Hypothalamus (tissue), 51 donors: ENCODE data around the gene PSMC3.

Experiments used
- DNase-seq, 51 donors: peaks; one replicate each; lab custom pipeline; 2025; lab: John Stamatoyannopoulos, UW

The PSMC3 gene

DNA sequence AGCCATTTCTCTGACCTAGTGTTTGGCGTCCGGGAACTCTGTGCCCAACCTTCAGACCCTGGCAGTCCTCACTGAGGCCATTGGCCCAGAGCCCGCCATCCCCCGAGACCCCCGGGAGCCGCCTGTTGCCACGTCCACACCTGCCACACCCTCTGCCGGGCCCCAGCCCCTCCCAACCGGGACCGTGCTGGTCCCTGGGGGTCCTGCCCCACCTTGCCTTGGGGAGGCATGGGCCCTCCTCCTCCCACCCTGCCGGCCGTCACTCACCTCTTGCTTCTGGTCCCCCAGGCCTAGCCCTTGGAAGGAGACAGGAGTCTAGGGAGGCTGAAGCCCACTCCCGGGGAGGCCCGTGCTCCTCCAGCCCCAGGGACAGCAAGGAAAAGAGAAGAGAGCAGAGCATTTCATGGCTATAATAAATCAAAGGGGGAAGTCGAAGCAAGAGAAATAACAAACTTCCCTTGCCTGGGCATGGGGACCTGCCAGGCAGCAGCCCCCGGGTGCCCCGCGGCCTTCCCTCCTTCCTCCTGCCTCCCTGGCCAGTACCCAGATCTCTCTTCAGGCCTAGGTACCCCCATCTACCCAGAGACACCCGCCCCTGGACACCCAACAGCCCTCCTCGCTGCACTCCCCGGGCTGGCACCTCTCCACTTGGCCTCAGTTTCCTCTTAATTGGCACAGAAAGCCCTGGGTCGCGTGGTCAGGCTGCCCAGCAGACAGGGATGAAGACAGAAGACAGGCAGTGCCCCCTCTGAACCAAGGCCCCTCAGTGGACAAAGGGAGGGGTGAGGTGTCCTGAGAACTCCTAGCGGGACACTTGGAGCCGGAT, 30.8 kb downstream of the PSMC3 start:
- peak in 1 of 51 donors; percentile 34 for DNase-seq

DNA sequence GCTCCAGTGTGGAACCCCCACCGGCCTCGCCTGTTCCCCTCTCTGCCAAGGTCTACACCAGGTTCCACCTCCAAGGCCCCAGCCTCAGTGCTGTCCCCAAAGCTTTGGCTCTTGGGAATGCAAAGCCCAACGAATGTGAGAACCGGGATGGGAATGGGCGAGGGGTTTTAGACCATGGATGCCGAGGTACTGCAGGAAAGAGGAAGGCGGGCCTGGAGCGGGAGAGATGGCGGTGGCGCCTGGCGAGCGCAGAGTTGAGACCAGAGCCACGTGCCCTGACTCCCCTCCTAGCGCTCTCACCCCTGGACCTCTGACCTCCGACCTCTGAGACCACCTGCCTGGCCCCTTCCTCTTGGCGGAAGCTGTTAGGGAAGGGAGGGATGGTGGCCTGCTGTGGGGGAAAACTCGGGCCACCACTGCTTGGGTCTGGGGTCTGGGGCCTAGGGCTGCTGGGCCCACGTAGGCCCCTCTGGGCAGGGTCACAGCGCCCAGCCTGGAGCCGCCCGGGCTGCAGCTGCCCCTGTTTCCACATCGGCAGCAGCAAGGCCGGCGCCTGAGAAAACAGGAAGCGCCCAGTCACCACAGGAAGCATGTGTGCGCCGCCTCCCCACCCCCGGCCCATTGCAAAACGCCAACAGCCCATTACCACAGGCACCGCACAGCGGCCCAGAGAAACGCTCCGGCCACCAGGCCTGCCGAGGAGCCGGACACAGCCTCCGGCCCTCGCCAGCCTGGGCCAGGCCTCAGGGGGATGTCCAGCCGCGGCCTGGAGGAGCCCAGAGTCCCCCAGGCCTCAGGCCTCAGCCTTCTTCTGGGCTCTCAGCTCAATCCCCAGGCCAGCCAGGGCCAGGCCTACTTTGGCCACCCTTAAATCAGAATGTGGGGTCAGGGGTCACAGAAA, 31.7 kb downstream of the PSMC3 start:
- DNase-seq = peak in 6 of 51 donors; percentile 17 to 30 (median 22)

DNA sequence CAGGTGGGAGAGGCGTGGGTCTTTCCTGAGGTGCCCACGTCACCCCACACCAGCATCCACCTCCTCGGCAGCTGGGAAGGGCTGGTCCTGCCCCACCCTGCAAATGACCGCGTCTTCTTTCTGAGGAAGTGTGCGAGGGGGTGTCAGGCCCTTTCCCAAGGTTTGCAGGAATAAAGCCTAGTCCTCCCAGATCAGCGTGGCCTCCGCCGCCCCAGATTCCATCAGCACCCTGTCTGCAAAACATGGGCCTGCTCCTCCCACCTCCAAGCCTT, 32.3 kb downstream of the PSMC3 start:
- DNase-seq = no peak

DNA sequence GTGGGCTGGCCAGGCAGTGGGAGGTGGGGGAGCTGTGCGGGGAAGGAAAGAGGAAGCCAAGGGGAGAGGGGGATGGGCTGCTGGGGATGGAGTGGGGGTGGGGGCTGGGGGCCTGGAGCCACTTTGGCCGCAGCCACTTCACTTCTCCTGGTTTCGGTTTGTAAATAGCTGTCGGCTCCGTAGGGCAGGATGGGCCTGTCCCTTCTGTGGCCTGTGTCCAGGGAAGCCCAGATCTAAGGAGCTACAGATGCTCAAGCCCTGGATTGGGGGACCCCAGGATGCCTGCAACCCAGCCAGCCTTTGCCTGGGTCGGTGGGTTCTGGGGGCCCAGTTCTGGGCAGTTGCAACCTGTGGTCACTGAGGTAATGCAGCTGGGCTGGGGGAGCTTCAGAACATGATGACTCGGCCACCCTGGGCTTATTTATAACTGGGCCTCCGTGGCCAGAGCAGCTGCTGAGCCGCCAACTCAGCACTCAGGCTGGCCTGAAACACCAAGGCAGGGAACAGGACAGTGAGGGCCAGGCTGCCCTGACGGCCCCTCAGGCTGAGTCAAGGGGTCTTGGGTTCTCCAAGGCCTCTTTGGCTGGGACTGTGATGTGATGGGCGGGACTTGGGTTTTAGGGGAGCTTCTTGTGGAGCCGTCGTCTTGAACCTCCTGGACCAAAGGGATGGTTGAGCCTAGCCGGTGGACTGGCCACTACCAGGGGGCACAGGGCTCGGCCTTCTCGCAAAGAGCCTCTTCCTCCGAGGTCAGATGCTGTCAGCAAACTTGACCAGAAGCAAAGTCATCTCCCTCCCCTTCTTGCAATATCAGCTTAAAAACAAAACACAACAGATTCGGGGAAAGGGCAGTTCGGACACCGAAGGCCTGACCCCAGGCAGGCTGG, 32.8 kb downstream of the PSMC3 start:
- DNase-seq = peak in 3 of 51 donors; percentile 31 to 44 (median 34)

DNA sequence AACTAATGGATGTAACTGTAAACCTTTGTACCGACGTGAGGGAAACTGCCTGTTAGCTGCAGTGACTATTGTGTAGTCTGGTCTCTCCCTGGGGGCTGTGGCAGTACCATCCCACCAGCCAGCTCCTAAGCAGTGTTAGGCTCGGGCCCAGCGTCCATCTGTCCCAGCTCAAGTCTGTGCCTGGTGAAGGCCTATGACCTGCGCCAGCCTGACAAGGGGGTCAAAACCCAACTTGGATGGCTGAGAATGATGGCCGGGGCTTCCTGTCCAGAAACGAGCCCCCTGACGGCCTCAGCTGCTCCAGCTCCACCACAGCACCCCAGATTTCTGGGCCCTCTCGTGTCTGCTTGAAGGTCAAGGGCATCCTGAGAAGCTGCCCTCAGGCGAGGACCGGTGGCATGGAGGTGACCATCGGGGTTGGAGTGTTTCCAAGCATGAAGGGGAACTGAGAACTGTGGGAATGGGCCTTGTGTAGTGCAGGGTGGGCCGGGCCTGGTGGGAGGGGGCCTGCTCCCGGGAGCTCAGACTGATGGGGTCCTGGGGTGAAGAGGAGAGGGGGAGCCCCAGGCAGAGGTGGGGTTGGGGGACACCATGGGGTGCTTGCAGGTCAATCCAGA, 33.6 kb downstream of the PSMC3 start:
- no peak for DNase-seq

DNA sequence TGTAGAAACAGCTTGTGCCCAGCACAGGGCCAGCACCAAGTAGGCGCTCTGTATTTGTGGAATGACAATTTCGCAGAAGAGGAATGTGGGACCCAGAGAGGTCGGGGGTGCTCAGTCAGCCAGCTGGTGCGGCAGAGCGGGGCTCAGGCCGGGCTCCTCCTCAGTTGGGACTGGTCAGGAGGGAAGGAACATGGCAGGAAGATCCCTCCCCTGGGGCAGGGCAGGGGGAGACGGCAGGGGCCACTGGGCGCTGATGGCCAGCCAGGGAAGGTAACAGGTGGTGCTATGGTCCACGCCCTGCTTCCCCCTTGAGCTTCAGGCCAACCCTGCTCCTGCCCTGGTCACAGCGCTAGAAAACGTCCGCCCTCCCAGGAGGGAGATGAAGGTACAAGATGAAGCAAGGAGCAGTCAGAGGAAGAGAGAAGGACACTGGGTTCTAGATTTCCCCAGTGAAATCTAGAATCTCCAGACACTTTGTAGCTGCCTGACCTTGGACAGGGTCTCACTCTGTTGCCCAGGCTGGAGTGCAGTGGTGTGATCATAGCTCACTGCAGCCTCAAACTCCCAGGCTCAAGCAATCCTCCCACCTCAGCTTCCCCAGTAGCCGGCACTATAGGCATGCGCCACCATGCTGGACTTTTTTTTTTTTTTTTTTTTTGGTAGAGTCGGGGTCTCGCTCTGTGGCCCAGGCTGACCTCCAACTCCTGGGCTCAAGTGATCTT, 34.4 kb downstream of the PSMC3 start:
- no peak for DNase-seq

DNA sequence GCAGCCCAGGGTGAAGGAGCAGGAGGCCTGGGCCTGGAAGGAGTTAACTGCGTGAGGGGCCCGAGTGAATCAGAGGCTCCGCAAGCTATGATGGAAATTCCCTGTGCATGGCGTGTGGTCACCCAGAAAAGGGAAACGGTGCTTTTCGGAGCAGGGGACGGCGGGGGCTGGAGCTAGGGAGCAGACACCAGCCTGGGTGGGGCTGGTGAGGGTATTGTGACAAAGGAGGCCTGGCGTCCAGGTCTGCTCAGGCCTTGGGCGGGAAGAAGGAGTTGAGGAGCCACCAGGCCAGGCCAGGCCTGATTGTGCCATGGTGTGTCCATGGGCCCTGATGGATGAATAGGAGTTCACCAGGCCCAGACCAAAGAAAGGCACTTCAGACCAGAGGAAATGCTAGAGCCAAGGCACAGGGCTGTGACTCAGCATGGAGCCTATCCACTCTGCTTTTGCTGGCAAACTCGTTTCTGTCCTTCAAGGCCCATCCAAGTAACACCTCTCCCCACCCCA, 35.1 kb downstream of the PSMC3 start:
- peak in 6 of 51 donors; percentile 20 to 46 (median 28) for DNase-seq

DNA sequence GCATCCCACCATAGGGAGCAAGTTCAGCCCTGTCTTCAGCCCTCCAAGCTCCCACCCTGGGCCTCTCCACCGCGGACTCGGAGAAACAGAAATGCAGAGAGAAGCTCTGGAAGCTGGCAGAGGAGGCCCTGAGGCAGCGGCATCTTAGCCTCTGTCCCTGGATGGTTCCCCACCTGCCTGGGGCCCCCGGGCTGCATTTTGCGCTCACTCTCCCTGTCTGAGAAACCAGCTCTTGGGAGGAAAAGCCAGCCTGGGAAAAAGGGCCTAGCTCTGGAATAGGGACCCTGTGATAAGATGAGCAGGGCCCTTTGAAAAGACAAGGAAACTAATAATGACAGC, 35.8 kb downstream of the PSMC3 start:
- DNase-seq = no peak

DNA sequence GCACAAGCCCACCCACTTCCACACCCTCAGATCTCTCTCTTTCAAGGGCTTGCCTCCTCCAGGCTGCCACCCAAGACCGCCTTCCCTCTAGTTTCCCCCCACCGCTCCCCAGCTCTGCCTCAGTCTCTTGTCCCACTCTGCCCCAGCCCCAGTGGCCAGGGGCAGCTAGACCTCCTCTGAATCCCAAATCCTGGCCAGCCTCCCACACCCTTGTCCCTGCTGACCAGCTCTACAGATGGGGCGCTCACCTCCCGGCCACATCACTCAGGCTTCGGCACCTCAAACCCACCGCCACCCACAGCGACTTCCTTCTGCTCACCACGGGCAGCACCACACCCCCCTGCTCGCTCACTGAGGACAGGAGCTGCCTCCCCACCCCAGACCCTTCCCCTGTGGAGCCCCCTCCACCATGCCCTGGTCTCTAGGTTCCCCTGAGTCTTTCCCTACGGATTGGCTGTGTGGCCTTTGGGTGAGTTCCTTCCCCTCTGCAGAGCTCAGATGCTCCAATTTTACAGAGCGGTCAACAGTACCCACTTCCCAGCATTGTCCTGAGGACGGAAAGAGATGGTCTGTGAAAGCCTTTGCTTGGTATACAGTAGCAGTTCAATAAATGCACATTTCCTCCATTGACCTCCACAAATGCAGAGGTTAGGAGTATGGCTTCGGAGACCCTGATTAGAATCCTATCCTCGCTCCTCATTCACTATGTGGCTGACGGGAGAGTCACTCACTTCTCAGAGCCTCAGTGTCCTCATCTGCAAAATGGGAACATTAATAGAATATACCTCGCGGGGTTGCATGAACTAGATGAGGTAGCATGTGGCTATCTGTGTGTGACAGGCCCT, 36.4 kb downstream of the PSMC3 start:
- DNase-seq = no peak

DNA sequence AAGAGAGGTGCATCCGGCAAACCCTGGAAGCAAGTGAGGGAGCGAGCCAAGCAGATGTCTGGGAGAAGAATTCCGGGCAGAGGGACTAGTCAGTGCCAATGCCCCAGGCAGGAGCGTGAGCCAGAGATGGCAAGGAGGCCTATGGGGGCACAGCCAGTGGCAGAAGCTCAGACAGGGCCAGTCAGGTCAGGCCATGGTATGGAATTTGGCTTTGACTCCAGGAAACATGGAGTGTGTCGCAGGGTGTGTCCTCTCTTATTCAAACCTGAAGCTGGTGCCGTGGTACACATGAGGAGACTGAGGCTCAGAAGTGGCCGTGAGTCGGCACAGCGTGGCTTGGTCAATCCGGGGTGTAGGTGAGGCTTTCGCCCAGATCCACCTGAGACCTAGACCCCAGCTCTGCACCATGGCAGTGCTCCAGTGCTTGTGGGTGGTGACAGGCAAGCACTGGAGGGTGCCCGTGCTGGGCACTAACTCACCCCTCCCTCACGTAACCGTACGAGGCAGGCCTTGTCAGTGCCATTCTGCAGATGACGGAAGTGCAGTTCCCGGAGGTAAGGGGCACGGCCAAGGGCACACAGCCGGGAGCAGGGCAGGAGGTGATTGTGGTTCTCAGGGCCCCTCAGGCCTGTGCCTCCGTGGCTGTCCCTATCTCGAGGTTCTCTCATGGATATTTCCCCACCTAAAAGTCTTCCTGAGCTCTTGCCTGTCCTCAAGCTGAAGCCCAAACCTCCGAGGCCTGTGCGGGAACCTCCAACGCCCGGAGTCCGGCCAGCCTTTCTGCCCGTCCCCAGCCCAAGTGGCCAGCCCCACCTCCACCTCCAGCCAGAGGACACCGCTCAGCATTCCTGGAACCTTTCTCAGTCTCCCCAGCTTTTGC, 37.3 kb downstream of the PSMC3 start:
- DNase-seq = no peak

DNA sequence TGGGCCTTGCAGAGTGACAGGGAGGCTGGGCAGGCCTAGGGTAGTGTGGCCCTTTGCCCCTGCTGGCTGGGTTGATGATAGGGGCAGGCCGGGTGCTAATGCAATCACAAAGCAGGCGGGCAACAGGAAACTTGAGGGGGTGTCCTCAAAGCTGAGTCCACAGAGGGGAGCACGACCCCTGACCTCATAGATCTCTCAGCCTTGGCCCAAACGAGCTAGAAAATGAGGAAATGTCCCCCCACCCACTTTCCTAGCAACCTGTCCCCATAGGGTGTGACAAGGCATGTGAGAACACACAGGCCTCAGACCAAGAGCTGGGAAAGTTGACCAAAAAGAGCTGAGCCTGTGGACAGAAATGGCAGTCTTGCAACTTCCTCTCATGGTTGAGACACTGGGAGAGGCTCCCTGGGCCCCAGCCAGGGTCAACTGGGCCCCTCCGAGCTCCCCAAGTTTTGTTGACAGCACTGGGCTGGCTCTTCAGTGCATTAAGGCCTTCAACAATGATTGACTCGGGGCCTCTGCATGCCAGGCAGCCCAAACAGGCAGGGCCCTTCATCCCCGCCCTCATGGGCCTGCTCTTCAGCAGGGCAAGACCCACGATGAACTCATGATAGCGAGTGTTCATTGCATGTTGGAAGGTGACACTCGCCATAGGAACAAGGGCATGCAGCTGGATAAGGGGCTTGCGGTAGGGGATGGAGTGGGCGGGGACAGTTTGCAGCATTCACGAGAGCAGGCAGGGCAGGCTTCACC, 38.1 kb downstream of the PSMC3 start:
- DNase-seq = no peak

DNA sequence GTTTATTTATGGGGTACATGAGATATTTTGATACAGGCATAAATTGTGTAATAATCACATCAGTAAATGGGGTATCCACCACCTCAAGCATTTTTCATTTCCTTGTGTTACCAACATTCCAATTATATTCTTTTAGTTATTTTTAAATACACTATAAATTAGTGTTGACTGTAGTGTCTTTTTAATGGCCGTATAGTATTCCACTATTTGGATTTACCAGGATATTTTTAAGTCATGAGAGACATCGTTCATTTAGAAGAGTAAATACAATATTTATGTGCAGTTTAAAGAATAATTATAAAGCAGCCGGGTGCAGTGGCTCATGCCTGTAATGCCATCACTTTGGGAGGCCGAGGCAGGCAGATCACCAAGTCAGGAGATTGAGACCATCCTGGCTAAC, 41.7 kb downstream of the PSMC3 start:
- DNase-seq = no peak

DNA sequence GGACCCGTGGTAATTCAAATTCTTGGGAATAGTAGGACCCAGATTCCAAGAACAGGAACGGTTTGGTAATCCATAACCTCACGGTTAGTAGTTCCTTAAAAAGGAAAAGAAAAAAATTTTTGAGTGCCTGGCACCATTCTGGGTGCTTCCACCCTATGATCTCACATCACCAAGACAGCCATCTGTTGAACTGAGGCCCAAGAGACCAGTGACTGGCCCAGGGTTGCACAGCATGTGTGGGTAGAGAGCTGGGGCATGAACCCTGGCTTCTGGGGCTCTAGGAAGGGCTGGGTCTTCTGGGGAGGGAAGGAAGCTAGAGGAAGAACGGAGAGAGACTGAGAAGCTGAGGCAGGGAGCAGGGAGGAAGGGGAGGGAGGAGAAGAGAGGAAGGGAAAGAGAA, 43.2 kb downstream of the PSMC3 start:
- no peak for DNase-seq

DNA sequence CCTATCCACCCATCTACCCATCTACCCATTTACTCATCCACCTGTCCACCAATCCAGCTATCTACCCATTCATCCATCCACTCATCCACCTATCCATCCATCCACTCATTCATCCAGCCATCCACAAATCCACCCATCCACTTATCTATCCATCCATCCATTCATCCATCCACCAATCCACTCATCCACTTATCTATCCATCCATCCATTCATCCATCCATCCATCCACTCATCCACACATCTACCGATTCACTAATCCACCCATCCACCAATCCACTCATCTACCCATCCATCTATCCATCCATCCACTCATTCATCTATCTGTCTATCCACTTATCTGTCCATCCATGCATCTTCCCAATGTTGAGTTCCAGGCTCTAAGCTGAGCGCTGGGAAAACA, 46.2 kb downstream of the PSMC3 start:
- DNase-seq = no peak

DNA sequence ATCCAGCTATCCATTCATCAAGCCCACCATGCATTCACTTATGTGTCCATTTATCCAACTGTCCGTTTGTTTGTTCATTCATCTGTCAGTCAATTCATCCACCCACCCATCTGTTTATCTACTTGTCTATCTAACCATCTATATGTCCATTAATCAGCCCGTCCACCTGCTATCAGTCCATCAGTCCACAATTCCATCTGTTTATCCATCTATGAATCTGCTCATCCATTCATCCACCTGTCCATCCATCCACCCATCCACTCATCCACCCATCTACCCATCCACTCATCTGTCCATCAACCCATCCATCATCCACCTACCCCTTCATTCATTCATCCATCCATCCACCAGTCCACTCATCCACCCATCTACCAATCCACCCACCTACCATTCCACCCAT, 46.9 kb downstream of the PSMC3 start:
- DNase-seq = no peak

DNA sequence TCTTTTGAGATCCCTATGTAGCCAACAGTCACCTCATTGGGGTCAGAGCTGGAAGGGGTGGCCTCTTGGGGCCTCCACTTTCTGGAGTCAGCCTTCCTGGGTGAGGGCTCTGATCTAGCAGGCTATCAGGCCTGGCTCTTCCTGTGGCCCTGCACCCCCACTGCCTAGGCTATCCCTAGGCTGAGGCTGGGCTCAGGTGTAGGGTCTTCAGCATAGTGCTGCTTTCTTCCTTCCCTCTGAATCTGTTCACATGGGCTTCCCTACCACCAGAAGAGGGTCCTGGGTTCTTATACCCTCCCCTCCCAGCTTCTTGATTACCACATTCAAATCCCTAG, 47.4 kb downstream of the PSMC3 start:
- no peak for DNase-seq
